Hematopoietic multipotent progenitor cell (in vitro differentiated cells): ENCODE data around the gene LTBR. TPM values are rescaled to one million over a fixed set of nuclear protein-coding genes. Genes with fewer than 3 reads are reported as not detected.
A peak's percentile ranks its signal among the peaks of the same experiment; 100 is the strongest.

ENCODE experiments used
- DNase-seq, 3 donors: peaks; one replicate each; pipeline ENCODE4 v3.0.0-alpha.2; 2011 to 2015; ENCODE audit warnings: low read depth in 2 of 3, low spot score in 2 of 3
- total RNA-seq: library from RNA; depleted of rRNA; stranded (reverse); fragments of >200 nt; gene quantifications from one replicate; pipeline ENCODE4 v1.2.3, GENCODE V29; 2012

Gene LTBR
- total RNA-seq, 1 donor, result 60.6 TPM

- DNase-seq, result no peak
Measured at GRCh38 chr12:6346235-6346832, 37.6 kb upstream of the LTBR start.

GRCh38 chr12:6346942-6347341, 37.0 kb upstream of the LTBR start:
- no peak for DNase-seq

GRCh38 chr12:6347367-6348338, 36.3 kb upstream of the LTBR start:
- peak in 1 of 3 donors; percentile 75 for DNase-seq

- no peak for DNase-seq
Measured at GRCh38 chr12:6351622-6352021, 32.3 kb upstream of the LTBR start.

- no peak for DNase-seq
Measured at GRCh38 chr12:6352193-6353173, 31.5 kb upstream of the LTBR start.

GRCh38 chr12:6354495-6355393, 29.2 kb upstream of the LTBR start:
- no peak for DNase-seq

GRCh38 chr12:6355491-6356373, 28.2 kb upstream of the LTBR start:
- DNase-seq, result no peak

- DNase-seq, result no peak
Measured at GRCh38 chr12:6356374-6356820, 27.6 kb upstream of the LTBR start.

- DNase-seq, result peak in 1 of 3 donors; percentile 24
Measured at GRCh38 chr12:6358881-6359280, 25.1 kb upstream of the LTBR start.

- no peak for DNase-seq
Measured at GRCh38 chr12:6360080-6360571, 23.8 kb upstream of the LTBR start.

- no peak for DNase-seq
Measured at GRCh38 chr12:6360578-6361490, 23.1 kb upstream of the LTBR start.

GRCh38 chr12:6361834-6362233, 22.1 kb upstream of the LTBR start:
- DNase-seq, result no peak

- no peak for DNase-seq
Measured at GRCh38 chr12:6362403-6362802, 21.6 kb upstream of the LTBR start.

- no peak for DNase-seq
Measured at GRCh38 chr12:6363010-6363329, 21.0 kb upstream of the LTBR start.

GRCh38 chr12:6363330-6364043, 20.5 kb upstream of the LTBR start:
- peak in 2 of 3 donors; percentile 44 to 80 for DNase-seq

GRCh38 chr12:6364044-6364374, 20.0 kb upstream of the LTBR start:
- DNase-seq, result peak in 1 of 3 donors; percentile 30
